Activated T-helper 1 cell treated with anti-CD3 and anti-CD28 coated beads, Interleukin-12 subunit alpha, Interleukin-12 subunit beta, Interleukin-2, Interleukin-4 antibody, amounts not matched to agents 30 ng/mL and 10 ng/mL and 1 ng/mL, durations not matched to agents 14 hours and 24 hours and 36 hours (primary cell): ENCODE data around the gene RPS23. TPM values are rescaled to one million over a fixed set of nuclear protein-coding genes. Genes with fewer than 3 reads are reported as not detected.
A peak's percentile ranks its signal among the peaks of the same experiment; 100 is the strongest.
"Not testable (repeated sequence)": the region's sequence is repeated elsewhere in the genome, so short reads cannot be mapped to it uniquely, and the experiment has no call there.

Source experiments
- DNase-seq: peaks from one replicate; pipeline ENCODE4 v3.0.0; 2021; ENCODE audit warnings: low spot score
- H3K27ac Mint-ChIP-seq: one replicate; pipeline ENCODE4 v1.8.0; 2021; ENCODE audit warnings: mild to moderate bottlenecking, mixed read lengths
- H3K27me3 Mint-ChIP-seq: one replicate; pipeline ENCODE4 v1.8.0; 2022; ENCODE audit warnings: mild to moderate bottlenecking, moderate library complexity, mixed read lengths; ENCODE audit not compliant: insufficient read depth
- H3K36me3 Mint-ChIP-seq: one replicate; pipeline ENCODE4 v1.8.0; 2021; ENCODE audit warnings: low read depth, mixed read lengths
- H3K4me1 Mint-ChIP-seq: one replicate; pipeline ENCODE4 v1.8.0; 2021; ENCODE audit warnings: low read depth, mixed read lengths
- H3K4me3 Mint-ChIP-seq: one replicate; pipeline ENCODE4 v1.8.0; 2021; ENCODE audit warnings: mild to moderate bottlenecking, moderate library complexity, mixed read lengths
- H3K9me3 Mint-ChIP-seq: one replicate; pipeline ENCODE4 v1.8.0; 2021; ENCODE audit warnings: mixed read lengths
- intact Hi-C: fragments of 100-400 bp; cut with micrococcal nuclease; formaldehyde crosslinking; loops from one replicate; pipeline ENCODE4 v1.15.1; 2024
- total RNA-seq: library from RNA; stranded (reverse); gene quantifications from 2 replicates; pipeline ENCODE4 v1.2.3, GENCODE V29; 2022

RPS23 gene
- total RNA-seq, 1 donor from 2014 or later, result 2,220 TPM

DNA sequence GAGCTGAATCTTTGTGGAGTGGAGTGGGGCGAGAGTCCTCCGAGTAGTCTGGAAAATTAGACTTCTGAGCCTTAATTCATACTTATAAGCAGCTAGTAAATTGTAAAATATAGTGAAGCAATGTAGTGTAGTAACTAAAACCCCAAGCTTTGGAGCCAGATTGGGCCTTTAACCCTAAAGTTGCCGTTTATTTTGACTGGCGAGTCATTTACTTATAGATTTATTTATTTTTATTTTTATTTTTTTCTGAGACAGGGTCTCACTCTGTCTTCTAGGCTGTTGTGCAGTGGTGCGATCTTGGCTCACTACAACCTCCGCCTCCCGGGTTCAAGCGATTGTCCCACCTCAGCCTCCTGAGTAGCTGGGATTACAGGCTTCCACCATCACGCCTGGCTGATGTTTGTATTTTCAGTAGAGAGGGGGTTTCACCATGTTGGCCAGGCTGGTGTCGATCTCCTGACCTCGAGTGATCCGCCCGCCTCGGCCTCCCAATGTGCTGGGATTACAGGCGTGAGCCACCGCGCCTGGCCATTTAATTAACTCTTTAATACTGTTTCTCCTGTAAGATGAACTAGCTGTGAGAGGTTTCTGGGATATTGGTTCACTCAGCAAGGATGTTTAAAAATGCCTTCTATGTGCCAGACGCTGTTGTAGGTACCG, 687 bp upstream of the RPS23 start:
- H3K27me3 Mint-ChIP-seq, result no peaks in the 10 kb centered on the region
- H3K4me1 Mint-ChIP-seq, result peaks cover 34% of the 10 kb centered on the region
- intact Hi-C loops, result loop anchor here (1.0 to 5.0 kb wide), 8 partner anchors 78 to 1193 kb away; partner anchors contain the start of genes ATG10, SSBP2, TMEM167A and VCAN
- no peaks in the 10 kb centered on the region for H3K9me3 Mint-ChIP-seq
- no peak for DNase-seq
- H3K36me3 Mint-ChIP-seq, result peaks cover 41% of the 10 kb centered on the region
- peak overlapping the region; percentile 92 for H3K4me3 Mint-ChIP-seq
- H3K27ac Mint-ChIP-seq, result peak overlapping the region; percentile 96

DNA sequence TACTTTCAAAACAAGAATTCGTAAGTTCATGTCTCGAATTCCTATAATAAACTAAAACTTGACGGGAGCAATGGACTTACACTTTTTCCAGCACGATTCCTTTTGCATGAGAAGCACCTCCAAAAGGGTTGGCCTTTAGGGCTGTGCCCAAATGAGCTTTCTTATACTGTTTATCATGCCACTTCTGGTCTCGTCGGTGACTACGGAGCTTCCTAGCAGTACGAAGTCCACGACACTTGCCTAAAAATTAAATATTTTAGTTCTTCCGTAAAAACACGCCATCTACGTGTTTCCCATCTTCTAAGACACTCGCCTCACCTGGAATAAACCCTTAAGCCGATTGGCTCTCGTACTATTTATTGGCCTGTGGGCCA, 554 bp downstream of the RPS23 start:
- Mint-ChIP-seq H3K27me3 (no peaks in the 10 kb centered on the region), H3K4me1 (peaks cover 34% of the 10 kb centered on the region), H3K27ac (peak overlapping the region; percentile 96), H3K4me3 (peak overlapping the region; percentile 92), H3K36me3 (peaks cover 44% of the 10 kb centered on the region), H3K9me3 (no peaks in the 10 kb centered on the region)
- no peak for DNase-seq
- intact Hi-C loops, result loop anchor here (5.0 kb wide), 2 partner anchors 855 to 1195 kb away; partner anchors contain the start of gene VCAN

DNA sequence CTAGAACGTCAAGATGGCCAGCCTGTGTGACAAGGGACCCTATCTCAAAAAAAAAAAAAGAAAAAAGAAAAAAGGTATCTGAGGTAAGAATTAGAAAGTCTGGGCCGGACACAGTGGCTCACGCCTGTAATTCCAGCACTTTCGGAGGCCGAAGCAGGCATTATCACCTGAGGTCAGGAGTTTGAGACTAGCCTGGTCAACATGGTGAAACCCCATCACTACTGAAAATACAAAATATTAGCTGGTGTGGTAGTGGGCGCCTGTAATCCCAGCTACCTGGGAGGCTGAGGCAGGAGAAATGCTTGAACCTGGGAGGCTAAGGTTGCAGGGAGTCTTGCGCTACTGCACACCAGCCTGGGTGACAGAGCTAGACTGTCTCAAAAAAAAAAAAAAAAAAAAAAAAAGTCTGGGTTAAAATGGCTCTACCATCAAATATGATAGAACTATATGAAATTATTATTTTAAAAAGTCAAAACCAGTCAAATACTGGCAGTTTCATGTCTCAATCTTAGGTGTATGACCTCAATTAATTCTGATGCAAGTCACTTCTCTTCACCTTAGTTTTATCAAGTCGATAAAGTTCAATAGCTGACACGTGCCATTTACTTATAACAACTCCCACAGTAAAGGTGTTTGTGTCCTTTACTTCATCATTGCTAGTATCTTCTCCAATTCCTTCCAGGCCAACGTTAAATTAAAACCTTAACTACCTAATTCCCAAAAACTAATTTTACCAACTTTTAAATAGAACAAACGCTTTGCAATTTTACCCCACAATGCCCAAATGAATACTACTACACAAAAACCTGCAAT, 1.1 kb downstream of the RPS23 start:
- Mint-ChIP-seq H3K27me3 (no peaks in the 10 kb centered on the region), H3K9me3 (no peaks in the 10 kb centered on the region), H3K4me3 (peak overlapping the region; percentile 92), H3K4me1 (peaks cover 38% of the 10 kb centered on the region), H3K36me3 (peaks cover 47% of the 10 kb centered on the region), H3K27ac (peak overlapping the region; percentile 96)
- no peak for DNase-seq
- intact Hi-C loops, result loop anchor here (5.0 kb wide), 2 partner anchors 855 to 1195 kb away; partner anchors contain the start of gene VCAN

- H3K27me3 Mint-ChIP-seq, result no peaks in the 10 kb centered on the region
- peak overlapping the region; percentile 70 for H3K4me3 Mint-ChIP-seq
- DNase-seq, result no peak
- no peaks in the 10 kb centered on the region for H3K9me3 Mint-ChIP-seq
- peak overlapping the region; percentile 46 for H3K27ac Mint-ChIP-seq
- peaks cover 47% of the 10 kb centered on the region for H3K36me3 Mint-ChIP-seq
- H3K4me1 Mint-ChIP-seq, result peaks cover 38% of the 10 kb centered on the region
- intact Hi-C loops, result loop anchor here (5.0 kb wide), 2 partner anchors 853 to 1197 kb away; partner anchors contain the start of gene VCAN
Measured at GRCh38 chr5:82275216-82275664, 2.9 kb downstream of the RPS23 start.

- H3K27ac Mint-ChIP-seq, result no peak overlapping the region
- H3K36me3 Mint-ChIP-seq, result peaks cover 51% of the 10 kb centered on the region
- no peaks in the 10 kb centered on the region for H3K9me3 Mint-ChIP-seq
- no peak for DNase-seq
- intact Hi-C loops, result loop anchor here (5.0 kb wide), 2 partner anchors 852 to 1198 kb away; partner anchors contain the start of gene VCAN
- H3K27me3 Mint-ChIP-seq, result no peaks in the 10 kb centered on the region
- H3K4me1 Mint-ChIP-seq, result peaks cover 31% of the 10 kb centered on the region
- H3K4me3 Mint-ChIP-seq, result no peak overlapping the region
Measured at GRCh38 chr5:82274343-82275211, 3.6 kb downstream of the RPS23 start.

GRCh38 chr5:82273426-82273825, 4.7 kb downstream of the RPS23 start:
- DNase-seq, H3K27ac Mint-ChIP-seq, H3K4me3 Mint-ChIP-seq, intact Hi-C loops, H3K9me3 Mint-ChIP-seq, H3K27me3 Mint-ChIP-seq: not testable (repeated sequence)
- Mint-ChIP-seq H3K4me1 (peaks cover 23% of the 10 kb centered on the region), H3K36me3 (peaks cover 55% of the 10 kb centered on the region)

- H3K27ac Mint-ChIP-seq, H3K9me3 Mint-ChIP-seq, H3K4me3 Mint-ChIP-seq, intact Hi-C loops, DNase-seq, H3K27me3 Mint-ChIP-seq: not testable (repeated sequence)
- Mint-ChIP-seq H3K4me1 (peaks cover 21% of the 10 kb centered on the region), H3K36me3 (peaks cover 55% of the 10 kb centered on the region)
Measured at GRCh38 chr5:82272571-82273356, 5.4 kb downstream of the RPS23 start.

DNA sequence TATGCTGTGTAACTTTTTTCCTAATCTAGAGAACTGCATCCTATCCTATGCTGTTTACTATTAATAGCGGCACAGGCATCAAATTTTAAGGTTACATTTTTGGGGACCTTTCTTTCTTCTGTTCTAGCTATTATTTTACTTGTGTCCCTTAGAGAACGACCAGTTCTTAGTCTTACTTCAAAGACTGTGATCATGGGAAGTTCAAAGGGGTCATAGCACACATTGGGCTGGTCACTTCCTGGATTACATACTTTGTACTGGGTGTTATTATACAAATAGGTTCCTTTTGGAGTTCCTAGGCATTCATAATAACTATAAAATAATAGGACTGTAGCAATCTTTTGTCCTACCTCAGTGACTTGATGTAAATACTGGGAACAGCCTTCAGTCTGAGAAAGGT, 8.8 kb downstream of the RPS23 start:
- H3K9me3 Mint-ChIP-seq, H3K4me3 Mint-ChIP-seq, intact Hi-C loops, DNase-seq, H3K27ac Mint-ChIP-seq, H3K27me3 Mint-ChIP-seq, H3K4me1 Mint-ChIP-seq: not testable (repeated sequence)
- peaks cover 29% of the 10 kb centered on the region for H3K36me3 Mint-ChIP-seq

GRCh38 chr5:82267297-82267933, 10.7 kb downstream of the RPS23 start:
- H3K27ac Mint-ChIP-seq, H3K4me3 Mint-ChIP-seq, intact Hi-C loops, H3K27me3 Mint-ChIP-seq, H3K9me3 Mint-ChIP-seq, H3K4me1 Mint-ChIP-seq, DNase-seq: not testable (repeated sequence)
- H3K36me3 Mint-ChIP-seq, result peaks cover 20% of the 10 kb centered on the region

DNA sequence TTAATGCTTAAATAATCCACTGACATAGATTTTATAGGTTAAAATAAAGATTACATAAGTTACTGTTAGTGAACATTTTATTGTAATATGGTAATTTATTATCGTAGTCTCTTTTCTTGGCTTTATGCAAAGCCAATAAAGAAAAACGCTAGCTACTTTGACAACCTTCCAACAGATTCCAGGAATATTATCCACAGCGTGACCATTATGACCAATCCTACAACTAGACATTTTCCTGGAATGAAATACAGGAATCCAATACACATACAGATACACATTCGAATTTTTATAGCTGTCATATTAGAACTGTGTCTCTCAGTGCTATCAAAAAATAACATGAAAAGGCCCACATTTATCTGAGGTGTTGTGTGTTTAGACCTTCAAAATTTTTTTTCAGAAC, 13.1 kb downstream of the RPS23 start:
- no peaks in the 10 kb centered on the region for H3K4me1 Mint-ChIP-seq
- H3K4me3 Mint-ChIP-seq, result no peak overlapping the region
- no peak overlapping the region for H3K27ac Mint-ChIP-seq
- no peak for DNase-seq
- peaks cover 4% of the 10 kb centered on the region for H3K27me3 Mint-ChIP-seq
- peaks cover 20% of the 10 kb centered on the region for H3K36me3 Mint-ChIP-seq
- H3K9me3 Mint-ChIP-seq, result peaks cover 5% of the 10 kb centered on the region
- intact Hi-C loops, result no loop called here

- no peaks in the 10 kb centered on the region for H3K4me1 Mint-ChIP-seq
- H3K27ac Mint-ChIP-seq, result no peak overlapping the region
- intact Hi-C loops, result no loop called here
Measured at GRCh38 chr5:82259172-82259800, 18.9 kb downstream of the RPS23 start.

More at GRCh38 chr5:82259172-82259800, 18.9 kb downstream of the RPS23 start:
- no peak overlapping the region for H3K4me3 Mint-ChIP-seq
- no peak for DNase-seq
- no peaks in the 10 kb centered on the region for H3K36me3 Mint-ChIP-seq
- H3K9me3 Mint-ChIP-seq, result no peaks in the 10 kb centered on the region
- H3K27me3 Mint-ChIP-seq, result peaks cover 4% of the 10 kb centered on the region
